ENCODE results near the gene KLC1. TPM values are rescaled to one million over a fixed set of nuclear protein-coding genes. Genes with fewer than 3 reads are reported as not detected.

The KLC1 gene
- total and polyA plus RNA-seq, 2 of the 13 experiments (the other 11 are each of a cell fraction or from before 2014, with no cell fraction given), result 53.2 to 63.5 TPM

GRCh38 chr14:103724116-103724515, 95.1 kb downstream of the KLC1 start:
- no peak overlapping the region for H2AFZ ChIP-seq (ENCODE audit: low read length)
- no peaks in the 10 kb centered on the region for H4K20me1 ChIP-seq (ENCODE audit: insufficient read depth, low read length)
- H3K4me3 ChIP-seq (replicated peaks in 1 of 3; ENCODE audit: insufficient read depth in 1 of 3, low read depth in 2 of 3, low read length in 3 of 3), result no peak overlapping the region
- H3K9ac ChIP-seq (ENCODE audit: insufficient read depth, low read depth, low read length), result no peak overlapping the region
- H3K9me3 ChIP-seq (ENCODE audit: low read length), result no peaks in the 10 kb centered on the region
- ChIA-PET CTCF (ENCODE audit: low intra/inter-chr PET ratio, low total read pairs) (no interaction called here), POLR2A (no interaction called here)
- H3K27ac ChIP-seq (ENCODE audit: extremely low read length, insufficient read depth, low read length), result no peak overlapping the region
- no peaks in the 10 kb centered on the region for H3K4me1 ChIP-seq (ENCODE audit: insufficient read depth, low read length)
- intact Hi-C loops (cut with micrococcal nuclease; ENCODE audit: unreplicated experiment), result no loop called here
- H3K4me2 ChIP-seq (ENCODE audit: low read depth, low read length), result no peak overlapping the region
- H3K79me2 ChIP-seq (ENCODE audit: insufficient read depth, low read length), result peaks cover 55% of the 10 kb centered on the region
- peaks cover 7 to 32% of the 10 kb centered on the region in 2 experiments for H3K36me3 ChIP-seq (replicated peaks in 1 of 2; ENCODE audit: control insufficient read depth in 1 of 2, insufficient read depth in 2 of 2, low read length in 2 of 2)
- ATAC-seq (no peak; the same call in 2 of the 3 replicates), FAIRE-seq (no peak), DNase-seq (ENCODE audit: low spot score) (no peak)
- in situ Hi-C loops (cut with HindIII; ENCODE audit: extremely low pct_ligation_motif_present, low pct_unique_long_range_greater_than_20kb), result no loop called here
- 91% methylated on average over 8 of the region's 20 CpGs for WGBS (ENCODE audit: low lambda C conversion rate)
- TF ChIP-seq RELA (CRISPR knock-in tag; IDR thresholded peaks at IDR 0.05), result no peak
- TF ChIP-seq ZNF562 (CRISPR knock-in tag; IDR thresholded peaks at IDR 0.05; ENCODE audit: borderline replicate concordance), result no peak
- TF ChIP-seq AGO2 (optimal IDR thresholded peaks at IDR 0.05; ENCODE audit: low read depth, low read length), result peak; percentile 19
- BruUV-seq (replicated peaks), result no TSS peak
- H3K27me3 ChIP-seq (ENCODE audit: control insufficient read depth in 1 of 2, insufficient read depth in 2 of 2, low read length in 2 of 2), result no peaks in the 10 kb centered on the region

GRCh38 chr14:103725001-103725682, 96.1 kb downstream of the KLC1 start:
- no peak for FAIRE-seq
- ChIA-PET POLR2A (no interaction called here), CTCF (ENCODE audit: low intra/inter-chr PET ratio, low total read pairs) (no interaction called here)
- Histone ChIP-seq H3K9me3 (ENCODE audit: low read length) (no peaks in the 10 kb centered on the region), H3K4me3 (replicated peaks in 1 of 3; ENCODE audit: insufficient read depth in 1 of 3, low read depth in 2 of 3, low read length in 3 of 3) (no peak overlapping the region), H3K4me2 (ENCODE audit: low read depth, low read length) (no peak overlapping the region), H2AFZ (ENCODE audit: low read length) (no peak overlapping the region), H3K9ac (ENCODE audit: insufficient read depth, low read depth, low read length) (no peak overlapping the region), H3K27ac (ENCODE audit: extremely low read length, insufficient read depth, low read length) (no peak overlapping the region), H3K4me1 (ENCODE audit: insufficient read depth, low read length) (no peaks in the 10 kb centered on the region), H3K36me3 (replicated peaks in 1 of 2; ENCODE audit: control insufficient read depth in 1 of 2, insufficient read depth in 2 of 2, low read length in 2 of 2) (peaks cover 12 to 41% of the 10 kb centered on the region in 2 experiments), H3K27me3 (ENCODE audit: control insufficient read depth in 1 of 2, insufficient read depth in 2 of 2, low read length in 2 of 2) (no peaks in the 10 kb centered on the region), H3K79me2 (ENCODE audit: insufficient read depth, low read length) (peaks cover 45% of the 10 kb centered on the region), H4K20me1 (ENCODE audit: insufficient read depth, low read length) (no peaks in the 10 kb centered on the region)
- DNase-seq (ENCODE audit: low spot score), result no peak
- intact Hi-C loops (cut with micrococcal nuclease; ENCODE audit: unreplicated experiment) (no loop called here), in situ Hi-C loops (cut with HindIII; ENCODE audit: extremely low pct_ligation_motif_present, low pct_unique_long_range_greater_than_20kb) (no loop called here)
- ATAC-seq, result no peak
- 80% methylated on average over 1 of the region's 29 CpGs for WGBS (ENCODE audit: low lambda C conversion rate)
- TF ChIP-seq ZNF484 (CRISPR knock-in tag; IDR thresholded peaks at IDR 0.05; ENCODE audit: borderline replicate concordance, low read depth) (no peak), ZNF572 (CRISPR knock-in tag; IDR thresholded peaks at IDR 0.05) (no peak), ZNF501 (CRISPR knock-in tag; IDR thresholded peaks at IDR 0.05) (no peak), AGO2 (optimal IDR thresholded peaks at IDR 0.05; ENCODE audit: low read depth, low read length) (peak; percentile 47)
- no TSS peak for BruUV-seq (replicated peaks)

All from HepG2 (cell line).